HG03439 (cell line): Measurements from ENCODE around the gene CHMP4B.

Experiments used
- ATAC-seq: cut with Tn5 transposase; IDR thresholded peaks from one replicate; pipeline ENCODE4 v1.9.1; 2021; ENCODE audit warnings: mild to moderate bottlenecking, moderate library complexity; ENCODE audit not compliant: unreplicated experiment

CHMP4B gene

DNA sequence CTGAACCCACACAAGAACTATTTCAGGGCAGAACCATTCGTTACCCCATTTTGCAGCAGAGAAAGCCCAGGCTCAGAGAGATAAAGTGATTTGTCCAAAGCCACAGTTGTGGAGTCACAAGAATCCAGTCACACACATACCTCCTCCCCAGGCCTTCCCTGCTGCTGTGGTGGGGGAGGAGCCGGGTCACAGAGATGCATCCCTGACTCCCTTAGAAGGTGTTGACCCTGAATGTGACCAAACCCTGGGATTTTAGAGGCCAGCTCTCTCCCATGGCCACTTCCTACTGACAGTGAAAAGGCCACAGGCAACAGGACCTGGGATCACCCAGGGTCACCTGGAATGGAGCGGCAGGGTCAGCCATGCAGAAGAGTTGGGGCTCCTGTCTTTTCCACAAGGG is 48.6 kb downstream of the CHMP4B start:
- ATAC-seq: no peak

DNA sequence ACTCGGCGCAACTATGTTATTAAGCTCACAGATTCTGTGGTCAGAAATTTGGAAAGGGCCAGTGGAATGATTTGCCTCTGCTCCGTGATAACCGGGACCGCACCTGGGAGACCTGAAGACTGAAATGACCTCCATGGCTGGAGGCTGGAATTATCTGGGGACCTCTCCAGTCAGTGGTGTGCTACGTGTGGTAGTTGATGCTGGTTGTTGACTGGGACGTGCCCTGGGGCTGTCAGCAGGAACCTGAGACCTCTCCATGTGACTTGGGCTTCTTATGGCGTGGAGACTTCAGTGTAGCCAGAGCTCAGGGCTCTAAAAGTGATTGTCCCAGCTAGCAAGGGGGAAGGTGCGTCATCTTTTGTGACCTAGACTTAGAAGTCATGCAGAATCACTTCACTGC is 50.3 kb downstream of the CHMP4B start:
- ATAC-seq: no peak

DNA sequence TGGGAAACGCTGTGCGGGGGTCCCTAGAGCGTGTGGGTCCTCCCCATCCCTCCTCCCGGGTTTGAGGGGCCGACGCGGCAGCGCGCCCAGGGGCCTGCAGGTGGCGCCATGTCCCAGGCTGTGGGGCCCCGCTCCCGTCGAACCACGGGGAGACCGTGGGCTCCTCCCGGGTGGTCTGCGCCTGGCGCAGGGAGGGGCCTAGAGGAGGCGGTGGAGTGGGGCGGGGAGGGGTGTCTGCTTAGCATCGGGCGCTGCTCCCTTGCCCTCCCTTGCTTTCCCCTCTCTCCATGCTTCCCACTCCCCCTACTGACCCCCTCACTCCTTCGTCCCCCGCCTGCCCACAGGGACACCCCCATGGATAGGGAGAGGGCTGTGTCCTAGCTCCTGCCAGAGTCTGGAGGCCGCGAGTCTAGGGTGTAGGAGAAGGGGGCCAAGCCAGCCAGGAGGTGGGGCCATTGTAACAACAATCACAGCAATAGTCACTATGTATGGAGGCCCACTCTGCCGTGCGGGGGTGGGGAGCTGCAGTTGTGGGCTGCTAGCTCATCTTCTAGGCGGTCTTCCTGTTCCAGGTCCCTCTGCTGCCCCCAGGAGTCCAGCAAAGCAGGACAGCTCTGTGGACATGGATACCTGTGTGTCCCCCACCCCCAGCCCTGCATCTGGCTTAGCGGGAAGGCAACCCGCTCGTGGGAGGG is 51.7 kb downstream of the CHMP4B start:
- no peak for ATAC-seq

DNA sequence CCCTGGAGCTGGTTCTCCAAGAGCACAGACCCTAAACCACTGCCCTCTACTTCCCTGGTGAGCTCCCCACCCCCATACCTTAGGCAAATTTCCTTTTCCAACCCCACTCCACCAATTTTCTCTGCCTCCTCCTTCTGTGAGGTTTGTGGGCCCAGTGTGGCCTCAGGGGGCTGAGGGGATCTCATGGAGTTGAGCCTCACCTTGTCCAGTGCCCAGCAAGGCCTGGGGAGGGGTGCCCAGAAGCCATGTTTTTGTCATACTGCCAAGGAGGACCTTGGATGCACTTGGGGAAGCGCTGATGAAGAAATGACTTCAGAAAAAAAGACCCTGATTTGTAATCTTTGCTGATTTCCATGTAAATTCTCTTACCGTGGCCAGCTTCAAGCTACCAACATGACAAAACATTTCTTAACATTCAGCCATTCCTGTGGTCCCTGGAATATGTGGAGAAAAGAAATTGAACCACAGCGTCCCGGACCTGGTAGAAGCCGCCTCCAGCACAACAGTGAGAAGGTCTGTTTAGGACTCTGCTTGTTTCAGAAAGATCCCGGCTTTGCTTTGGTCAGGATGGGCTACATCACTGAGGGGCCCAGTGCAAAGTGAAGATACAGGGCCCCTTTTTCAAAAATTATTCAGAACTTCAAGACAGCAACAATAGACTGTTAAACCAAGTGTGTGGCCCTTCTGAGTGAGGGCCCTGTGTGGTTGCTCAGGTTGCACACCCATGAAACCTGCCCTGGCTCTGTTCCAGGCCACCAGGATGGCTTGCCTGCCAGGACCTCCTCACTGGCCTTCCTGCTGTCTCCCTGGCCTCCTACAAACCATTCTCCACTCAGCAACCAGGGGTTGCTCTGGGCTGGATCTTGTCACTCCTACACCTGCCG is 52.5 kb downstream of the CHMP4B start:
- no peak for ATAC-seq

DNA sequence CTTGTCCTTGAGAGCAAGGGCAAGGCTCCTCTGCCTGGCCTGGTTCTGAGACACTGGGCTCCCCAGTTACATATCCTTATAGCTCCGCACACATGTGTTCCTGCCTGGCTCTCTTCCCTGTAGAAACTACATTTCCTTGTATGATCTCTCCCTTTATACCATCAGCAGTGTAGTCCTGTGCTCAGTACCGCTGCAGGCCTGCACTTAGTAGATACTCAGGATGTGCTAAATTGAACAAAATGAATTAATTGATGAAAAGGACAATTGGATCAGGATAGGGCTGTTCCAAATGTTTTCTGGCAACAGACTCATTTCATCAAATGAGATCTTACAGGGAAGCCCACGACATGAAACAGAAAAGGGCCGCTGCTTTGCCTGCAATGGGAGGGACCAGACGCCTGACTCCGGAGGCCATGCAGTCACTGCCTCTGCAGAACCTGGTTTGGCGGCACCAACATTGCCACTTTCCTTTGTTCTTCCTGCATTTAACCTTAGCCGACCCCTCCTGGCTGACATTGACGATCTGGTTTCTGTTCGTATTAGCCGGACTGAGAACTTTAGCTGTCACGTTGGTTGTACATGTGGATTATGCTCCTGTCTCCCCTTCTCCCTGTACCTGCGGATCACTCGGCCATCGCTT is 53.3 kb downstream of the CHMP4B start:
- ATAC-seq: no peak

DNA sequence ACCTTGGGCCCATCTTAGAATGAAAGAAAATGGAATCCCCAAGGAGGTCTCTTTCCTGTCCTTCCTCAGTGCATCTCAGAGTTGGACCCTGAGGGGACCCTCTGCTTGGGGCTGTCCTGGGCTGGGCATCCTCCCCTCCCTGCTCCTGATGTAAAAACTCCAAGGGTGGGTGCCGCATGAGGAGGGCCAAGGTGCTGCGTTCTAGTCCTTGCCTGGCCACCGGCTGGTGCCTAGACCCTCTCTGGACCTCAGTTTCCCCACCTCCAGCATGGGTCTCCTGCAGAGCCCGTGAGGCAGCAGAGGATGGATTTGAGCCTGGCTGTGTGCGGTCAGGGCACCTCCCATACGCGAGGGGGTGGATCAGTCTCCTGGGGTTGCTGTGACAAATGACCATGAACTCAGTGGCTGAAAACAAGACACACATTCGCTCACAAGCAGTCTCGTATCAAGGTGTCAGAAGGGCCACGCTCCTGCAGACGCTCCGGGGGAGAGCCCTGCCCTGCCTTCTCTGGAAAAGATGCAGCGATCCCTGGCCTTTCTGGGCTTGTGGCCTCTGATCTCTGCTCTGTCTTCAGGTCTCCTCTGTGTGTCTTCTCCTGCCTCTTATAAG is 54.7 kb downstream of the CHMP4B start:
- no peak for ATAC-seq

DNA sequence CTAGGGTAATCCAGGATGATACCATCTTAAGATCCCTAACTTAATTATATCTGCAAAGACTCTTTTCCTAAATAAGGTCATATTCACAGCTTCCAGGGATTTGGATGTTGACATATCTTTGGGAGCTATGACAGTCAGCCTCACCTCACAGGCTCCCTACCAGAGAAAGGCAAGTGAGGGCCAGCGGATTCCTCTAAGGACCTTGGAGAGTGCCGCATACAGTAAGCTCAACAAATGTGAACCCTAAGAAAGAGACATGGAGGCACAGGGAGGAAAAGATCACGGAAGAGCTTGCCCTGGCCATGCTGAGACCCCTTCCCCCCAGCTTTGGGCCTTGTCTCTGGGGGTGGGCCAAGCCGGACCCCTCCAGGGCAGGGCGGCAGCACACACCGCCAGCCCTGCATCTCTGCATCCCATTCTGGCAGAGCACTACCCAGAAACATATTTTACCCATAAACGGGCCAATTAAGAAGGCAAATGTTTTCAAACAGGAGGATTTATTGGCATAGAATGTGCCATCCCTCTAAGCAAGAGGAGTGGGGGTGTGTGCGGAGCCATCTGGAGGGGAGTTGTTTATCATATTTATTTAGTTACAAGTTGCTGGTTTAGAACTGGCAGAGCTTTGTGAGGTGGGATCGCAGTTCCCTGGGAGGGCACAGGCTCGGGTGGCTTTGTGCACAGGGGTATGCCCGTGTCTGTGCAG is 55.4 kb downstream of the CHMP4B start:
- no peak for ATAC-seq

DNA sequence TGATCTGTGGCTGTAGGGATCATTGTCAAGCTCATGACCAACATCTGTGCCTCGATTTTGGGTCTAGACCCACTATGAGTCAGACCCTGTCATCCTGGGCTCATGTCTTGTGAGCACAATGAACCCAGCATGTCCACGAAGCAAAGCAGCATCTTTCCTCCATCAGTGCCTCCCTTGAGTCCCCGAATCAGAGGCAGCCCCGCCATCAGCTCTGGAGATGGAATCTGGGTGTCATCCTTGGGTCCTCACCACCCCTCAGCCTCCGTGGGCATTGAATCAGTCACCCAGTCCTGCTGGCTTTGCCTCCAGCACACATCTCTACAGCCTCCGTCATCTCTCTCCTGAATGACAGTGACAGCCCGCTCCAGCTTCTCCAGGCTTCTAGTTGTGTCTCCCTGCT is 56.9 kb downstream of the CHMP4B start:
- no peak for ATAC-seq

DNA sequence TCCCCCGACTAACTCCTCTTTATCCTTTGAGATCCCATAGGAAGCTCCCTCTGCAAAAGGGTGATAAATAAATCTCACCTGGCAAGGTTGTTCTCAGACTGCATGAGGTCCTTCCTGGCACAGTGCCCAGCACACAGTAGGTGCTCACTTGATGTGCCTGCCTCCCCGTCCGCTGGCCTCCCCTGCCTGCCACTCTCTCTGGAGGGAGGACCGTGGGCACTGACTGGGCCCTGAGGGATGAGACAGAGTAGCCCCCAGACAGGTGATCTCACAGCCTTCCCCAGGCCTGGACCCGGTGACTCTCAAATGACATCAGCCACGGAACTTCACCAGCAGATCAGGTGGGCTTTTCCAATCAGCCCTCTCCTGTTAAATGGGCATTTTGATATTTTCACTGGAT is 57.4 kb downstream of the CHMP4B start:
- ATAC-seq: no peak

DNA sequence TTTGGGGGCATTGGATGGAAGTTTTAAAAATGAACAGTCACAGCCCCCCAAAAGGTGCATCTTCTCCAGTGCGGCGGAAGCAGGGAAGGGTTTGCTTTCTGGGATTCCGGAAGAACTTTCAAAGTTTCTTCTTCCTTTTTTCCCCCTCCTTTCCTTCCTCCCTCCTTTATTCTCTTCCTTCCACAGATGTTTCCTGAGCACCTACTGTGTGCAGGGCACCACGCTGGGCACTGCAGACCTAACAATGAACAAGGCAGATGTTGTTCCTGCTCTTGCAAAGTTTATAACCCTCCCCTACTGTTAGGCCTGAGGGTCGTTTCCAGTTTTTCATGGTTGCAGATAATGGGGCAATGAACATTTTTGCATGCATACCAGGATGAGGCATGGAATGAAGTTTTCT is 58.1 kb downstream of the CHMP4B start:
- no peak for ATAC-seq

DNA sequence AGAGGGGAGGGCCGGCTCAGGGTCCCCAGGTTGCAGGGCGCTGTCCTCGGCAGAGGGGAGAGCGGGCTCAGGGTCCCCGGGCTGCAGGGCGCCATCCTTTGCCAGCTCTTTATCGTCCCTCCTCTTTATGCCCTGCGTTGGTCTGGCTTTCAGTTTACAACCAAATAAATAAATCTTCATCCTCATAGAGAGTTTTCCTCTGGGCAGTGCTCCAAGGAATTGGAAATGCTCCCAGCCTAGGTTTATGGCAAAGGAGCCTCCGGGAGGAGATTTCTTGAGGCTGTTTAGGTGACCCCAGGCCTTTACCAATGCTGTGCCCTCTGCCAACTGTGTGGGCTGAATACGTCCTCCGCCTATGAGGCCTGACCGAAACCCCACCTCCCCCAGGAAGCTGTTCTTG is 60.2 kb downstream of the CHMP4B start:
- ATAC-seq: no peak

DNA sequence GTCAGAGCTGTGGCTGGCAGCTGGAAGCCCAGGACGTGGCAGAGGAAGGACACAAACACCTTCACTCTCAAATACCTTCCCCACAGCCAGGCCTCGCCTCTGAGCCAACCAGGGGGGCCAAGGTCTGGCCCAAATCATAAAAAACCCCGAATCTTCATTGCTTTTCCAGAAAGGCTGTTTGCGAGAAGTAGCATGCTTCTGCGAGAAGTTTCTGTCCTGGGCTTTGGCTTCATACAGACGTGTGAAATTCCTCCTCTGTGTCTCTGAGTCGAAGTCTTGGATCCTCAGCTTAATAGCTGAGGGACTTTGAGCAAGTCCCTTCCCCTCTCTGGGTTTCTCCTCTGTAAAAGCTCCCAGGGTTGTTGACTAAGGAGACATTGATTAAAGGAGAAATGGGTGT is 63.0 kb downstream of the CHMP4B start:
- no peak for ATAC-seq

DNA sequence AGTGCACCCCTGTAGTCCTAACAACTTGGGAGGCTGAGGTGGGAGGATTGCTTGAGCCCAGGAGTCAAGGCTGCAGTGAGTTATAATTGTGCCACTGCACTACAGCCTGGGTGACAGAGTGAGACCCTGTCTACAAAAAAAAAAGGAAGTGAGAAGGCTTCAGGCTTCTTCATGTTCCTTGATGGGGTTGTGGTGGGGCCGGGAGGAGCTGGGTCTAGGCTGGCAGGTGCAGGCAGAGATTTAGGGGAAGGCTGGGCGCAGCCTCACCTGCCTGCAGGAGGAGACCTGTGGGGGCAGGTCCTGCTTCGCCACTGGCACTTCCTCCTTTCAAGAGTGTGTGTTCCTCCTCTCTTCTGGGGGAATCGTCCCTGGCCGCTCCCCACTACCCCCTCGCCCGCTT is 63.9 kb downstream of the CHMP4B start:
- no peak for ATAC-seq

DNA sequence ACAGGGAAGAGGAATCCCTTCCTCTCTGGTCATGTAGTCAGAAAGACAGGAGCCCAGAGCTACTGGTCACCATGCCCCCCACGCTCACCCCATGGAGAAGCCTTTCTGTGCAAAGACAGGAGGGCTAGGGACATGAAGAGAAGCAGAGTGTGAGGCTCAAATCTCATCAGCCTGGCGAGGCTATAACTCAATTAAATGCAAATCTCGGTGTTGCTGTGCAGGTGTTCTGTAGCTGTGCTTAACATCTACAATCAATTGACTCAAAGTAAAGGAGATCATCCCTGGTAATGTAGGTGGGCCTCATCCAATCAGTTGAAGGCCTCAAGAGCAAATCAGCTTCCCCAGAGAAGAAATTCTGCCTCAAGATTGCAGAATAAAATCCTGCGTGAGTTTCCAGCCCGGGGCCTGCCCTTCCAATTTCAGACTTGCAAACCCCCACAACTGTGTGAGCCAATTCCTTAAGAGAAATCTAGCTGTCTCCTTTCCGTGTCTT is 64.4 kb downstream of the CHMP4B start:
- no peak for ATAC-seq

DNA sequence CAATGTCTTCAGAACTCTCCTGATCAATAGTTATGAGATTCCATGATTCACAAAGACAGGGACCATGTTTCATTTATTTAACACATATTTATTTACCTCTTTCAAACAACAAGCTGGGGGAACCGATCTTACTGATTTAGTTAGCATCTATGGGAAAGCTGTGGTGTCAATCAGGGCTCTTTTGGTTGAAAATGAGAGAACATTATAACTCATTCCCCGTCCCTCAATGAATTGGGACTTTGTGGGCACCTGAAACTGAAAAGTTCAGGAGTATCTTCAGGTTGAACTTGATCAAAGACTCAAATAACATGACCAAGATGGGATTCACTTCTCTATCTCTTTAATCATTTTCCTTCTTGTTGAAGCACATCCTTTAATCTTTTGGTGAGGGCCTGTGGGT is 67.4 kb downstream of the CHMP4B start:
- ATAC-seq: no peak

DNA sequence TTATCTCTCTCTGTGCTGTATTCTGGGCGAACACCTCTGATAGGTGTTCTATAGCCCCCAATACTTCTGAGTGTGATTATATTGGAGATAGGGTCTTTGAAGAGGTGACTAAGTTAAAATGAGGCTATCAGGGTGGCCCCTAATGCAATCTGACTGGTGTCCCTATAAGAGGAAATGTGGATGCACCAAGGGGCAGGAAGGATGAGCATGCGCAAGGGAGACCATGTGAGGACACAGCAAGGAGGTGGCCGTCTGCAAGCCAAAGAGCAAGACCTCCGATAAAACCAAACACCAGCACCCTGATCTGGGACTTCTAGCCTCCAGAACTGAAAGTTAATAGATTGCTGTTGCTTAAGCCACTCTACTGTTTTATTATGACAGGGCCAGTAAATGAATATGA is 69.2 kb downstream of the CHMP4B start:
- no peak for ATAC-seq

DNA sequence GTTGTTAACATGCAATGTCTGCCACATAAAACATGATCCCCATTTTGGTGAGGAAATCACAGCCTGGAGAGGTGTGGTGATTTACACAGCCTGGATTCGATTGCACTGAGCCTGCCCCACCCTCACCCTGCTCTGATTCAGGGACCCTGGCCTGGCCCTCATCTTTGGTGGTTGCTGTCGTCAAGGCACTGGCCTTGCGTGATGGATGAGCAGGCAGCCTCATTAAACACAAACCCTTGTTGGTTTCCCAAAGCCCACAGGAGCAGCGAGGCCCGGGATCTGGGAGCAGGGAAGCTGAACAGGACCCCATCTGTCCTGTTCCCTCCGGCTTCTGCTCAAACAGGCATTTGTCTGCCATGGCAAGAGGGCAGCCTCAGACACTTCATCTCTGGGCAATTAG is 70.8 kb downstream of the CHMP4B start:
- ATAC-seq: no peak

DNA sequence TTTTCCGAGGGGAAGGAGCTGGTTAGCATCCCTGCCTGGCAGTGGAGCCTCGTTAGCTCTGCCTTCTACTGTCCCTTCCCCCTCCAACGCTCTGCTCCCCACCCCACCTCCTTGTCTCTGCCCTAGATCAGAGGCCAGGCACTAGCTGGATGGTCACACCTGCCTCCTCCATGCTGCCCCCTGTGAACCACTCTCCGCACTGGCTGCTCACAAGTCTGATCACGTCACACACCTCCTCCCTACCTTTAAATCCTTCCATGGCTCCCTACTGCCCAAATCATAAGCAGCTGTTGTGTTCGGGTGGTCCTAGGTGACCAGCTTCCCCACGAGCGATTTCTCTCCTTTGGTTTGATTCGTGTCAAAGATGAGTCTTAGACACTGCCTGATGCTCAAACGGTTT is 71.3 kb downstream of the CHMP4B start:
- no peak for ATAC-seq

DNA sequence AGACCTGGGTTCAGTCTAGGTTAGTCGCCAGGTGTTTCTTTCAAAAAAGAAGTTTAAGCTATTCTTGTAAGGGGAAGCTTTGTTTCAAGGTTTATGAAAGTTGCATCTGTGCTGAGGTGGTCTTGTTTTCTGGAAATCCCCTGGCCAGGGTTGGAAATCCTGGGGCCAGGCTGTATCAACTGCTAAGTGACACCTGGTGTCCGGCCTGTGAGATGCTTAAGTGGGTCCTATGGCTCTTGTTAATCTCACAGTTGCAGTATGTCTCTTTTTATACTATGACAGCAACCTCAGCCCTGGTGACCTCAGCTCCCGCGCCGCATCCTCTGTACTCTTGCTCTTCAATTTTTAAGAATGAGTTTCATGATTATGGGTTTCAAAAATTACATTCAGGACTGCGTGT is 72.0 kb downstream of the CHMP4B start:
- peak; percentile 85 for ATAC-seq

DNA sequence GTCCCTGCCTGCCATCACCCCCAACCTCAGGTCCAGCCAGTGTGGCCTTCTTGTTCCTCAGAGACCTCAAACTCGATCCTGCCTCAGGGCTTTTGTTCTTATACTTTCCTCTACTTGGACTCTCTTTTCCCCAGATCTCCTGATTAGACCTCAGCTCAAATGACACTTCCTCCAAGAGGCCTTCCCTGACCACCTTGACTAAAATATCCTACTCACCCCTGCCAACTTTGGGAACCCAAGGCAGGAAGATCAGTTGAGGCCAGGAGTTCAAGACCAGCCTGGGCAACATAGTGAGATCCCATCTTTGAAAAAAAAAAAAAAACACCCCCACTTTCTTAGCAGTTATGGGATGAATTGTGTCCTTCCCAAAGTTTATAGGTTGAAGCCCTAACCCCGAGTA is 73.5 kb downstream of the CHMP4B start:
- ATAC-seq: no peak

DNA sequence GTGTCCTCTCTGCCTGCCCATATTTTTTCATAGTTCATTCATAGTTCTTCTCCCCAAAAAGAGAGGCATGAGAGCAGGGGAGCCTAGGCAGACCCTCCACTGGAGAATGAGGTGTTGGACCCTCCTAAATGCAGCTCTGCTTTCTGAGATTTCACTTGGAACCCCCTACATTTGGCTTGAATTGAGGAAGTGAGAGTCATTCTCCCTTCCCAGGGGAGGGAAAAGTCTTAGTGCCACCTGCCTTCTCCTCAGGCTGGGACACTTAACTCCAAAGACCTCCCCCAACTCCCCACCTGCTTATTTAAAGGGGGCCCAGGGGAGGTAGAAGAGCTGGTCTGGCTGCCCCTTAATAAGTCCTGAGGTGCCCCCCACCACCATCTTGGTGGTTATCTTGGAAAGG is 78.2 kb downstream of the CHMP4B start:
- ATAC-seq: no peak
